ENCODE data around the gene TP53TG3C. TPM values are rescaled to one million over a fixed set of nuclear protein-coding genes. Genes with fewer than 3 reads are reported as not detected.
"Not testable (repeated sequence)": the region's sequence is repeated elsewhere in the genome, so short reads cannot be mapped to it uniquely, and the experiment has no call there.

Gene TP53TG3C
- total RNA-seq (2014; rRNA removed; shearing (Covaris generic)) = not detected in 2 replicates

- DNase-seq (ENCODE audit: low read depth) = not testable (repeated sequence)
These were observed at the start of gene TP53TG3C for GRCh38 chr16:33193926-33194325. Gene TP53TG3C, plus strand, starts transcription at chr16:33194226. Its CDS starts 68 bp downstream, at chr16:33194294.

Other genes with a start within 250 kb of the TP53TG3C start
- not detected in 2 replicates for gene TP53TG3E, start 110.1 kb downstream of the TP53TG3C start, total RNA-seq (2014; rRNA removed; shearing (Covaris generic))
- not detected in 2 replicates for gene TP53TG3B, start 166.6 kb downstream of the TP53TG3C start, total RNA-seq (2014; rRNA removed; shearing (Covaris generic))

Measured in M059J (cell line).